SK-N-SH (cell line): ENCODE data around the gene PDZK1.

ENCODE experiments used
- EP300 ChIP-seq, 2 experiments: IDR thresholded peaks; 2 replicates each; pipeline versions ENCODE4 v1.4.0 to v1.6.1; 2012; ENCODE audit warnings: borderline replicate concordance in 1 of 2, low read depth in 1 of 2, low read length in 1 of 2
- MXI1 ChIP-seq: IDR thresholded peaks from 2 replicates; pipeline ENCODE4 v1.6.1; 2012; ENCODE audit warnings: mild to moderate bottlenecking, low read depth, low read length, improper control_type of control experiment
- POLR2AphosphoS5 ChIP-seq: IDR thresholded peaks from 2 replicates; pipeline ENCODE4 v1.6.1; 2012; ENCODE audit warnings: low read depth, low read length
- SMC3 ChIP-seq: IDR thresholded peaks from 2 replicates; pipeline ENCODE4 v1.6.1; 2012; ENCODE audit warnings: low read depth, low read length, improper control_type of control experiment
- YY1 ChIP-seq: IDR thresholded peaks from 2 replicates; pipeline ENCODE4 v1.4.0; 2012; ENCODE audit warnings: low read depth, mild to moderate bottlenecking
- TF ChIP-seq, protein P1 (sequence below): fragments of 200-600 bp; sonication (generic); IDR thresholded peaks from 2 replicates; pipeline ENCODE4 v1.6.1; 2017; ENCODE audit warnings: antibody characterized with exemption, mild to moderate bottlenecking, moderate library complexity
- TF ChIP-seq, protein P2 (sequence below): IDR thresholded peaks from 2 replicates; pipeline ENCODE4 v1.4.0; 2012; ENCODE audit warnings: low read depth
- TF ChIP-seq, protein P3 (sequence below): IDR thresholded peaks from 2 replicates; pipeline ENCODE4 v1.4.0; 2012; ENCODE audit warnings: low read depth, borderline replicate concordance
- TF ChIP-seq, protein P4 (sequence below): IDR thresholded peaks from 2 replicates; pipeline ENCODE4; 2012

DNA sequence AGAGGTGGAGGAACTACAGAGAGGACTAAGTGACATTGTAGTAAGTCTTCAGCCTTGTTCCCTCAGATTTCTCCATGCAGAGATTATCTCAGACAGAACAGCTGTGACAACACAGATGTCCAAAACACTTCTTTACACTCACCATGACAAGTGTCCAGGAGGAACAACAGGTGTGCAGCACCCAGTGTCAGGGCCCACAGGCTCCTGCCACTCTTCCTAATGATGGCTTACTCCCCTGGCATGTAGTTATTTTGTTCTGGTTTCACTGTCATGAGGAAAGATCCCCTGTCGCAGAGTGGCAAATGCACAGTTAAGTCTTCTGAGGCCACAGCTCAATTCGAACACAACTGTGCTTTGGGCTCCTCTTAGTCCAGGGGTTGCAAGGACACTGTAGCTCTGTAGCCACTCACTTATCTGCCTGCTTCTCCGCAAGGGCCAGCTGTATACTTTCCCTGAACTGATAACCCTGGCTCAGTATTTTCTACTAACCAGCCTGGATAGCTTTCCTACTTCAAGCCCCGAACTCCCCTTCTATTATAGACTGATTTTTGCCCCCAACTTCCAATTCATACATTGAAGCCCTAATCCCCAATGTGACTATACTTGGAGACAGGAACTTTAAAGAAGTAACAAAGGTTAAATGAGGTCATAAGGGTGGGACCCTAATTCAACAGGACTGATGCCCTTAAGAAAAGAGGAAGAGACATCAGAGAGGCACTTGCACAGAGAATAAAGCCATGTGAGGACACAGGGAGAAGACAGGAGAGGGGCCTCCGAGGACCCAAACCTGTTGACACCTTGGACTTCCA is 11.1 kb downstream of the PDZK1 start:
- TF ChIP-seq, protein P1, sequence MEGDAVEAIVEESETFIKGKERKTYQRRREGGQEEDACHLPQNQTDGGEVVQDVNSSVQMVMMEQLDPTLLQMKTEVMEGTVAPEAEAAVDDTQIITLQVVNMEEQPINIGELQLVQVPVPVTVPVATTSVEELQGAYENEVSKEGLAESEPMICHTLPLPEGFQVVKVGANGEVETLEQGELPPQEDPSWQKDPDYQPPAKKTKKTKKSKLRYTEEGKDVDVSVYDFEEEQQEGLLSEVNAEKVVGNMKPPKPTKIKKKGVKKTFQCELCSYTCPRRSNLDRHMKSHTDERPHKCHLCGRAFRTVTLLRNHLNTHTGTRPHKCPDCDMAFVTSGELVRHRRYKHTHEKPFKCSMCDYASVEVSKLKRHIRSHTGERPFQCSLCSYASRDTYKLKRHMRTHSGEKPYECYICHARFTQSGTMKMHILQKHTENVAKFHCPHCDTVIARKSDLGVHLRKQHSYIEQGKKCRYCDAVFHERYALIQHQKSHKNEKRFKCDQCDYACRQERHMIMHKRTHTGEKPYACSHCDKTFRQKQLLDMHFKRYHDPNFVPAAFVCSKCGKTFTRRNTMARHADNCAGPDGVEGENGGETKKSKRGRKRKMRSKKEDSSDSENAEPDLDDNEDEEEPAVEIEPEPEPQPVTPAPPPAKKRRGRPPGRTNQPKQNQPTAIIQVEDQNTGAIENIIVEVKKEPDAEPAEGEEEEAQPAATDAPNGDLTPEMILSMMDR = no peak
- TF ChIP-seq SMC3 (no peak), POLR2AphosphoS5 (no peak), EP300 (IDR thresholded peaks at IDR 0.05; ENCODE audit: borderline replicate concordance in 1 of 2, low read depth in 1 of 2, low read length in 1 of 2) (no peak), YY1 (no peak), MXI1 (no peak)
- TF ChIP-seq, protein P2, sequence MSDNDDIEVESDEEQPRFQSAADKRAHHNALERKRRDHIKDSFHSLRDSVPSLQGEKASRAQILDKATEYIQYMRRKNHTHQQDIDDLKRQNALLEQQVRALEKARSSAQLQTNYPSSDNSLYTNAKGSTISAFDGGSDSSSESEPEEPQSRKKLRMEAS = no peak
- TF ChIP-seq, protein P3, sequence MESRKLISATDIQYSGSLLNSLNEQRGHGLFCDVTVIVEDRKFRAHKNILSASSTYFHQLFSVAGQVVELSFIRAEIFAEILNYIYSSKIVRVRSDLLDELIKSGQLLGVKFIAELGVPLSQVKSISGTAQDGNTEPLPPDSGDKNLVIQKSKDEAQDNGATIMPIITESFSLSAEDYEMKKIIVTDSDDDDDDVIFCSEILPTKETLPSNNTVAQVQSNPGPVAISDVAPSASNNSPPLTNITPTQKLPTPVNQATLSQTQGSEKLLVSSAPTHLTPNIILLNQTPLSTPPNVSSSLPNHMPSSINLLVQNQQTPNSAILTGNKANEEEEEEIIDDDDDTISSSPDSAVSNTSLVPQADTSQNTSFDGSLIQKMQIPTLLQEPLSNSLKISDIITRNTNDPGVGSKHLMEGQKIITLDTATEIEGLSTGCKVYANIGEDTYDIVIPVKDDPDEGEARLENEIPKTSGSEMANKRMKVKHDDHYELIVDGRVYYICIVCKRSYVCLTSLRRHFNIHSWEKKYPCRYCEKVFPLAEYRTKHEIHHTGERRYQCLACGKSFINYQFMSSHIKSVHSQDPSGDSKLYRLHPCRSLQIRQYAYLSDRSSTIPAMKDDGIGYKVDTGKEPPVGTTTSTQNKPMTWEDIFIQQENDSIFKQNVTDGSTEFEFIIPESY = no peak
- TF ChIP-seq, protein P4, sequence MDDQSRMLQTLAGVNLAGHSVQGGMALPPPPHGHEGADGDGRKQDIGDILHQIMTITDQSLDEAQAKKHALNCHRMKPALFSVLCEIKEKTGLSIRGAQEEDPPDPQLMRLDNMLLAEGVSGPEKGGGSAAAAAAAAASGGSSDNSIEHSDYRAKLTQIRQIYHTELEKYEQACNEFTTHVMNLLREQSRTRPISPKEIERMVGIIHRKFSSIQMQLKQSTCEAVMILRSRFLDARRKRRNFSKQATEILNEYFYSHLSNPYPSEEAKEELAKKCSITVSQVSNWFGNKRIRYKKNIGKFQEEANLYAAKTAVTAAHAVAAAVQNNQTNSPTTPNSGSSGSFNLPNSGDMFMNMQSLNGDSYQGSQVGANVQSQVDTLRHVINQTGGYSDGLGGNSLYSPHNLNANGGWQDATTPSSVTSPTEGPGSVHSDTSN = no peak
